ENCODE results near the gene DNAJA3.
"Not testable (repeated sequence)": the region's sequence is repeated elsewhere in the genome, so short reads cannot be mapped to it uniquely, and the experiment has no call there.

Gene DNAJA3

GRCh38 chr16:4388271-4389021, 37.2 kb upstream of the DNAJA3 start:
- Histone ChIP-seq H3K4me1 (ENCODE audit: control insufficient read depth, insufficient read depth, low read length, poor library complexity, severe bottlenecking) (peaks cover 76% of the 10 kb centered on the region), H3K27ac (ENCODE audit: low read depth, low read length, severe bottlenecking) (peak overlapping the region; percentile 76), H3K9me3 (ENCODE audit: control insufficient read depth, low read length) (no peaks in the 10 kb centered on the region), H3K36me3 (ENCODE audit: control insufficient read depth, insufficient read depth, low read length) (peaks cover 13% of the 10 kb centered on the region), H3K4me3 (ENCODE audit: extremely low read depth, insufficient read depth, low read length, poor library complexity, severe bottlenecking) (no peak overlapping the region)
- WGBS, 2 experiments (ENCODE audit: insufficient coverage in 2 of 2): 72 to 80% methylated on average over 18 to 19 of the region's 19 CpGs

GRCh38 chr16:4389051-4389955, 36.4 kb upstream of the DNAJA3 start:
- peaks cover 69% of the 10 kb centered on the region for H3K4me1 ChIP-seq (ENCODE audit: control insufficient read depth, insufficient read depth, low read length, poor library complexity, severe bottlenecking)
- no peak overlapping the region for H3K4me3 ChIP-seq (ENCODE audit: extremely low read depth, insufficient read depth, low read length, poor library complexity, severe bottlenecking)
- peaks cover 6% of the 10 kb centered on the region for H3K36me3 ChIP-seq (ENCODE audit: control insufficient read depth, insufficient read depth, low read length)
- 58 to 70% methylated on average over 18 to 25 of the region's 27 CpGs for WGBS, 2 experiments (ENCODE audit: insufficient coverage in 2 of 2)
- peak overlapping the region; percentile 76 for H3K27ac ChIP-seq (ENCODE audit: low read depth, low read length, severe bottlenecking)
- H3K9me3 ChIP-seq (ENCODE audit: control insufficient read depth, low read length): no peaks in the 10 kb centered on the region

- Histone ChIP-seq H3K27ac (ENCODE audit: low read depth, low read length, severe bottlenecking) (no peak overlapping the region), H3K4me3 (ENCODE audit: extremely low read depth, insufficient read depth, low read length, poor library complexity, severe bottlenecking) (no peak overlapping the region), H3K9me3 (ENCODE audit: control insufficient read depth, low read length) (no peaks in the 10 kb centered on the region), H3K36me3 (ENCODE audit: control insufficient read depth, insufficient read depth, low read length) (peaks cover 11% of the 10 kb centered on the region), H3K4me1 (ENCODE audit: control insufficient read depth, insufficient read depth, low read length, poor library complexity, severe bottlenecking) (peaks cover 60% of the 10 kb centered on the region)
- 77 to 83% methylated on average over 15 to 17 of the region's 18 CpGs for WGBS, 2 experiments (ENCODE audit: insufficient coverage in 2 of 2)
Observed at GRCh38 chr16:4390266-4391260, 35.1 kb upstream of the DNAJA3 start.

- H3K36me3 ChIP-seq (ENCODE audit: control insufficient read depth, insufficient read depth, low read length): peaks cover 11% of the 10 kb centered on the region
- H3K4me3 ChIP-seq (ENCODE audit: extremely low read depth, insufficient read depth, low read length, poor library complexity, severe bottlenecking): no peak overlapping the region
- H3K27ac ChIP-seq (ENCODE audit: low read depth, low read length, severe bottlenecking): peak overlapping the region; percentile 73
- H3K9me3 ChIP-seq (ENCODE audit: control insufficient read depth, low read length): no peaks in the 10 kb centered on the region
- WGBS, 2 experiments (ENCODE audit: insufficient coverage in 2 of 2): 58 to 70% methylated on average over 9 to 19 of the region's 22 CpGs
- H3K4me1 ChIP-seq (ENCODE audit: control insufficient read depth, insufficient read depth, low read length, poor library complexity, severe bottlenecking): peaks cover 51% of the 10 kb centered on the region
Observed at GRCh38 chr16:4391631-4392381, 33.9 kb upstream of the DNAJA3 start.

- no peak overlapping the region for H3K4me3 ChIP-seq (ENCODE audit: extremely low read depth, insufficient read depth, low read length, poor library complexity, severe bottlenecking)
- 38 to 49% methylated on average over 10 to 21 of the region's 27 CpGs for WGBS, 2 experiments (ENCODE audit: insufficient coverage in 2 of 2)
- peak overlapping the region; percentile 73 for H3K27ac ChIP-seq (ENCODE audit: low read depth, low read length, severe bottlenecking)
- peaks cover 9% of the 10 kb centered on the region for H3K36me3 ChIP-seq (ENCODE audit: control insufficient read depth, insufficient read depth, low read length)
- H3K4me1 ChIP-seq (ENCODE audit: control insufficient read depth, insufficient read depth, low read length, poor library complexity, severe bottlenecking): peaks cover 43% of the 10 kb centered on the region
- no peaks in the 10 kb centered on the region for H3K9me3 ChIP-seq (ENCODE audit: control insufficient read depth, low read length)
Observed at GRCh38 chr16:4392382-4393239, 33.1 kb upstream of the DNAJA3 start.

- peaks cover 37% of the 10 kb centered on the region for H3K4me1 ChIP-seq (ENCODE audit: control insufficient read depth, insufficient read depth, low read length, poor library complexity, severe bottlenecking)
- H3K36me3 ChIP-seq (ENCODE audit: control insufficient read depth, insufficient read depth, low read length): peaks cover 11% of the 10 kb centered on the region
- peak overlapping the region; percentile 73 for H3K27ac ChIP-seq (ENCODE audit: low read depth, low read length, severe bottlenecking)
- no peak overlapping the region for H3K4me3 ChIP-seq (ENCODE audit: extremely low read depth, insufficient read depth, low read length, poor library complexity, severe bottlenecking)
- WGBS, 2 experiments (ENCODE audit: insufficient coverage in 2 of 2): 82 to 88% methylated on average over 6 of the region's 6 CpGs
- no peaks in the 10 kb centered on the region for H3K9me3 ChIP-seq (ENCODE audit: control insufficient read depth, low read length)
Observed at GRCh38 chr16:4393240-4393600, 32.4 kb upstream of the DNAJA3 start.

- H3K4me3 ChIP-seq (ENCODE audit: extremely low read depth, insufficient read depth, low read length, poor library complexity, severe bottlenecking); H3K27ac ChIP-seq (ENCODE audit: low read depth, low read length, severe bottlenecking); H3K9me3 ChIP-seq (ENCODE audit: control insufficient read depth, low read length): not testable (repeated sequence)
- peaks cover 30% of the 10 kb centered on the region for H3K4me1 ChIP-seq (ENCODE audit: control insufficient read depth, insufficient read depth, low read length, poor library complexity, severe bottlenecking)
- 94 to 96% methylated on average over 10 to 12 of the region's 15 CpGs for WGBS, 2 experiments (ENCODE audit: insufficient coverage in 2 of 2)
- peaks cover 12% of the 10 kb centered on the region for H3K36me3 ChIP-seq (ENCODE audit: control insufficient read depth, insufficient read depth, low read length)
Observed at GRCh38 chr16:4393850-4394249, 31.8 kb upstream of the DNAJA3 start.

GRCh38 chr16:4395055-4395726, 30.5 kb upstream of the DNAJA3 start:
- Histone ChIP-seq H3K9me3 (ENCODE audit: control insufficient read depth, low read length) (no peaks in the 10 kb centered on the region), H3K36me3 (ENCODE audit: control insufficient read depth, insufficient read depth, low read length) (peaks cover 15% of the 10 kb centered on the region), H3K4me3 (ENCODE audit: extremely low read depth, insufficient read depth, low read length, poor library complexity, severe bottlenecking) (no peak overlapping the region), H3K27ac (ENCODE audit: low read depth, low read length, severe bottlenecking) (peak overlapping the region; percentile 72), H3K4me1 (ENCODE audit: control insufficient read depth, insufficient read depth, low read length, poor library complexity, severe bottlenecking) (peaks cover 20% of the 10 kb centered on the region)
- WGBS, 2 experiments (ENCODE audit: insufficient coverage in 2 of 2): 56 to 79% methylated on average over 4 to 8 of the region's 9 CpGs

All from mesodermal cell (in vitro differentiated cells).